Hepatocyte (in vitro differentiated cells): Measurements from ENCODE around the gene PNPLA5. TPM values are rescaled to one million over a fixed set of nuclear protein-coding genes. Genes with fewer than 3 reads are reported as not detected.

Experiments
- DNase-seq: peaks from one replicate; pipeline ENCODE4 v3.0.0-alpha.2; 2016; ENCODE audit warnings: low spot score
- H2AFZ ChIP-seq: fragments of 200-600 bp; sonication (generic); 2 replicates; pipeline ENCODE4 v1.6.0; 2016; ENCODE audit warnings: antibody characterized with exemption, mild to moderate bottlenecking
- H3K27ac ChIP-seq: fragments of 200-600 bp; sonication (generic); 2 replicates; pipeline ENCODE4 v1.5.1; 2016; ENCODE audit warnings: mild to moderate bottlenecking
- H3K27me3 ChIP-seq: fragments of 200-600 bp; sonication (generic); 2 replicates; pipeline ENCODE4 v1.6.1; 2016
- H3K36me3 ChIP-seq: fragments of 200-600 bp; sonication (generic); replicated peaks from 2 replicates; pipeline ENCODE4 v1.5.1; 2016; ENCODE audit warnings: low read depth; ENCODE audit not compliant: insufficient read depth
- H3K4me1 ChIP-seq: fragments of 200-600 bp; sonication (generic); 2 replicates; pipeline ENCODE4 v1.5.1; 2016; ENCODE audit warnings: mild to moderate bottlenecking, moderate library complexity; ENCODE audit not compliant: insufficient read depth
- H3K4me2 ChIP-seq: fragments of 200-600 bp; sonication (generic); 2 replicates; pipeline ENCODE4 v1.6.0; 2016
- H3K4me3 ChIP-seq: fragments of 200-600 bp; sonication (generic); 2 replicates; pipeline ENCODE4 v1.5.1; 2016; ENCODE audit warnings: mild to moderate bottlenecking
- H3K79me2 ChIP-seq: fragments of 200-600 bp; sonication (generic); 2 replicates; pipeline ENCODE4 v1.6.0; 2017; ENCODE audit warnings: mild to moderate bottlenecking
- H3K9me2 ChIP-seq: fragments of 200-600 bp; sonication (generic); replicated peaks from 2 replicates; pipeline ENCODE4 v1.6.0; 2017; ENCODE audit warnings: mild to moderate bottlenecking; ENCODE audit not compliant: insufficient read depth
- H3K9me3 ChIP-seq: fragments of 200-600 bp; sonication (generic); 2 replicates; pipeline ENCODE4 v1.5.1; 2016; ENCODE audit warnings: low read depth, mild to moderate bottlenecking
- H4K20me1 ChIP-seq: fragments of 200-600 bp; sonication (generic); 2 replicates; pipeline ENCODE4 v1.6.0; 2016; ENCODE audit warnings: mild to moderate bottlenecking; ENCODE audit not compliant: insufficient read depth, poor library complexity, severe bottlenecking
- CTCF ChIP-seq: fragments of 200-600 bp; sonication (generic); IDR thresholded peaks from 2 replicates; pipeline ENCODE4 v1.5.1; 2016; ENCODE audit warnings: antibody characterized with exemption, mild to moderate bottlenecking; ENCODE audit not compliant: poor library complexity
- EZH2 ChIP-seq: fragments of 200-600 bp; sonication (generic); IDR thresholded peaks from 2 replicates; pipeline ENCODE4 v1.6.1; 2016; ENCODE audit warnings: antibody characterized with exemption, mild to moderate bottlenecking, borderline replicate concordance
- EZH2phosphoT487 ChIP-seq: fragments of 200-600 bp; sonication (generic); IDR thresholded peaks from one replicate; pipeline ENCODE4 v1.6.1; 2018; ENCODE audit warnings: antibody characterized with exemption, mild to moderate bottlenecking, low read depth, moderate library complexity; ENCODE audit not compliant: unreplicated experiment, severe bottlenecking
- WGBS: methylation state at CpG from one replicate; pipeline ENCODE4 v1.1.6; 2016; ENCODE audit warnings: low lambda C conversion rate; ENCODE audit errors: missing lambda C conversion rate; 5-methylcytosine and 5-hydroxymethylcytosine counted together
- polyA plus RNA-seq: library from polyadenylated mRNA; unstranded; fragments of >200 nt; fragmentation: Nextera tagmentation; extraction: Ambion mirVana; gene quantifications from 2 replicates; pipeline ENCODE4 v1.2.1, GENCODE V29; 2016
- total RNA-seq: library from RNA; depleted of rRNA; stranded (reverse); fragments of >200 nt; gene quantifications from 2 replicates; pipeline ENCODE4 v1.2.3, GENCODE V29; 2014

The PNPLA5 gene
- total and polyA plus RNA-seq, 2 experiments from 2014 or later: 0.11 to 0.57 TPM

- Histone ChIP-seq H3K27me3 (no peaks in the 10 kb centered on the region), H3K27ac (no peak overlapping the region), H3K36me3 (no peaks in the 10 kb centered on the region), H4K20me1 (no peaks in the 10 kb centered on the region), H3K4me2 (no peak overlapping the region), H3K79me2 (no peaks in the 10 kb centered on the region), H3K9me2 (no peaks in the 10 kb centered on the region), H3K4me3 (no peak overlapping the region), H2AFZ (no peak overlapping the region), H3K9me3 (no peaks in the 10 kb centered on the region), H3K4me1 (no peaks in the 10 kb centered on the region)
- no peak for DNase-seq
- 92% methylated on average over 25 of the region's 25 CpGs for WGBS
- TF ChIP-seq EZH2: no peak
- TF ChIP-seq CTCF: no peak
- no peak for TF ChIP-seq EZH2phosphoT487
Observed at GRCh38 chr22:43838571-43839307, 53.1 kb downstream of the PNPLA5 start.

- H2AFZ ChIP-seq: no peak overlapping the region
- no peaks in the 10 kb centered on the region for H3K27me3 ChIP-seq
- no peak overlapping the region for H3K4me3 ChIP-seq
- 98% methylated on average over 9 of the region's 10 CpGs for WGBS
- no peak overlapping the region for H3K27ac ChIP-seq
- H3K79me2 ChIP-seq: no peaks in the 10 kb centered on the region
- no peaks in the 10 kb centered on the region for H3K9me2 ChIP-seq
- no peaks in the 10 kb centered on the region for H4K20me1 ChIP-seq
- TF ChIP-seq EZH2phosphoT487 (no peak), CTCF (no peak), EZH2 (no peak)
- no peaks in the 10 kb centered on the region for H3K36me3 ChIP-seq
- H3K4me1 ChIP-seq: no peaks in the 10 kb centered on the region
- H3K4me2 ChIP-seq: no peak overlapping the region
- DNase-seq: no peak
- H3K9me3 ChIP-seq: no peaks in the 10 kb centered on the region
Observed at GRCh38 chr22:43838161-43838560, 53.7 kb downstream of the PNPLA5 start.

- TF ChIP-seq CTCF (no peak), EZH2 (no peak), EZH2phosphoT487 (no peak)
- 80% methylated on average over 9 of the region's 9 CpGs for WGBS
Observed at GRCh38 chr22:43837666-43838065, 54.1 kb downstream of the PNPLA5 start.

More at GRCh38 chr22:43837666-43838065, 54.1 kb downstream of the PNPLA5 start:
- H3K4me1 ChIP-seq: no peaks in the 10 kb centered on the region
- H2AFZ ChIP-seq: no peak overlapping the region
- no peaks in the 10 kb centered on the region for H3K9me2 ChIP-seq
- H3K27me3 ChIP-seq: no peaks in the 10 kb centered on the region
- H3K27ac ChIP-seq: no peak overlapping the region
- no peak overlapping the region for H3K4me2 ChIP-seq
- H3K9me3 ChIP-seq: no peaks in the 10 kb centered on the region
- H3K4me3 ChIP-seq: no peak overlapping the region
- H4K20me1 ChIP-seq: no peaks in the 10 kb centered on the region
- no peaks in the 10 kb centered on the region for H3K36me3 ChIP-seq
- H3K79me2 ChIP-seq: no peaks in the 10 kb centered on the region
- DNase-seq: no peak
